SKM-1 (cell line): ENCODE data around the gene FAM3B.
A peak's percentile ranks its signal among the peaks of the same experiment; 100 is the strongest.
"Not testable (repeated sequence)": the region's sequence is repeated elsewhere in the genome, so short reads cannot be mapped to it uniquely, and the experiment has no call there.

Experiments used
- DNase-seq: peaks from one replicate; lab custom pipeline; 2025; ENCODE audit not compliant: unreplicated experiment; lab: John Stamatoyannopoulos, UW

The FAM3B gene

DNA sequence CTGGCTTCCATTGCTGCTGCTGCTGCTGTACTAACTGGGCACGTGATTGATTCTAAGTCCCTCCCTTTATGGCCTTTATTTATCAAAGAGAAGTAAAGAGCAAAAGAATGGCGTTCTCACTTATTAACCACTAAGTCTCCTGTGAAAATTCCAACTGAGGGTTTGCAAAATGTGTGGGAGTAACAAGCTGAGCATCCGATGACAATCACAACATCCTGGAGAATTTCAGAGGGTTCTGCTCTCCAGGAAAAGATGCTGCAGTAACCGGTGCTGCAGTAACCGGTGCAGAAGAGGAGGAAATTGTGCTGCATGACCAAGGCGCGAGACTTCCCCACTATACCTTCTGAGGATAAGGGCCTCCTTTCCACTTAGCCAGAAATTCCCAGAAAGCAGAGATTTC lies 32.5 kb downstream of the FAM3B start:
- DNase-seq: no peak

GRCh38 chr21:41349619-41350390 lies 33.2 kb downstream of the FAM3B start:
- DNase-seq: no peak

- DNase-seq: no peak
These were observed 34.0 kb downstream of the FAM3B start for GRCh38 chr21:41350436-41351155.

DNA sequence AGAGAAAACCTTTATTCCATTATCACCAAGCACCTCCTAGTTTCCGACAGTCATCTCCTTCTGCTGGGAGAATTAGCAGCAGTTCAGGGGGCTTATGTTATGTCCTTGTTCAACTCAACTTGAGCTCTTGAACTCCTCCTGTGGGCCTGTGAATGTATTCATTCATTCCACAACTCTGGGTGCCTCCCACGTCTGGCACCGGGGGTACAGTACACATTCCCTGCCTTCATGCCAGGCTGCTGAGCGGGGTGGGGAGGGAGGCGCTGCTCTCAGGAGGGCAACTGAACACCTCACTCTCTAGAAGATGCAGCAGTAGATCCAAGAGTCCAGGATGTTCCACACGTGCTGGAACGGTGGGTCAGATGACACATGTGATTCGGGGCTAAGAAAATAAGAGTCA lies 40.9 kb downstream of the FAM3B start:
- no peak for DNase-seq

- no peak for DNase-seq
These were observed 41.9 kb downstream of the FAM3B start for GRCh38 chr21:41358193-41359166.

DNA sequence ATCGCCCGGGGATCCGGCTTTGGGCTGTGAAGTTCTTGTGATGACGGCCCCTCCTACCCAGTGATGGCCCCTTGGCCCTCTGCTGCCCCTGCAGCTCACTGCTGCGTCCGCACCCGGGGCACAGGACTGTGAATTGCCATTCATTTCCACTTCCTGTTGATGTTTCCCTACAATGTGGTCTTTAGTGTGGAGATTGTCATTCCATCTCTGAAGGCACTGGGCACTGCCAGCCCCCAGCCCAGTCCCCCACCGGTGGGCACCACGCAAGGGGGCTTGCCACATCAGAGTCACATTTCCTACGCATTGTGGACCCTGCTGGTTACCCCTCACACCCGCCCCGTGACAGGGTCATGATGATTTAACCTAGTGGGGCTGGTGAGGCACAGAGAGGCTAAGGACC lies 42.7 kb downstream of the FAM3B start:
- DNase-seq: no peak

DNA sequence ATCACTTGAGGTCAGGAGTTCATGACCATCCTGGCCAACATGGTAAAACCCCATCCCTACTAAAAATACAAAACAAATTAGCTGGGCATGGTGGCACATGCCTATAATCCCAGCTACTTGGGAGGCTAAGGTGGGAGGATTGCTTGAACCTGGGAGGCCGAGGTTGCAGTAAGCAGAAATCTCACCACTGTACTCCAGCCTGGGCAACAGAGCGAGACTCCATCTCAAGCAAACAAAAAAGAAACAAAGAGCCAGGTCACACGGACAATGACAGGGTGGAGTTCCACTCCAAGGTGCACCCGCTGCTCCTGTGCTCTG lies 43.1 kb downstream of the FAM3B start:
- not testable (repeated sequence) for DNase-seq

- DNase-seq: no peak
These were observed 43.6 kb downstream of the FAM3B start for GRCh38 chr21:41360072-41360821.

GRCh38 chr21:41361053-41361785 lies 44.6 kb downstream of the FAM3B start:
- no peak for DNase-seq

GRCh38 chr21:41361786-41362604 lies 45.4 kb downstream of the FAM3B start, which contains the start of gene MX2:
Gene MX2 (plus strand): TSS chr21:41362027. CDS start chr21:41376907, 14,880 bp downstream.
- DNase-seq: peak; percentile 83

DNA sequence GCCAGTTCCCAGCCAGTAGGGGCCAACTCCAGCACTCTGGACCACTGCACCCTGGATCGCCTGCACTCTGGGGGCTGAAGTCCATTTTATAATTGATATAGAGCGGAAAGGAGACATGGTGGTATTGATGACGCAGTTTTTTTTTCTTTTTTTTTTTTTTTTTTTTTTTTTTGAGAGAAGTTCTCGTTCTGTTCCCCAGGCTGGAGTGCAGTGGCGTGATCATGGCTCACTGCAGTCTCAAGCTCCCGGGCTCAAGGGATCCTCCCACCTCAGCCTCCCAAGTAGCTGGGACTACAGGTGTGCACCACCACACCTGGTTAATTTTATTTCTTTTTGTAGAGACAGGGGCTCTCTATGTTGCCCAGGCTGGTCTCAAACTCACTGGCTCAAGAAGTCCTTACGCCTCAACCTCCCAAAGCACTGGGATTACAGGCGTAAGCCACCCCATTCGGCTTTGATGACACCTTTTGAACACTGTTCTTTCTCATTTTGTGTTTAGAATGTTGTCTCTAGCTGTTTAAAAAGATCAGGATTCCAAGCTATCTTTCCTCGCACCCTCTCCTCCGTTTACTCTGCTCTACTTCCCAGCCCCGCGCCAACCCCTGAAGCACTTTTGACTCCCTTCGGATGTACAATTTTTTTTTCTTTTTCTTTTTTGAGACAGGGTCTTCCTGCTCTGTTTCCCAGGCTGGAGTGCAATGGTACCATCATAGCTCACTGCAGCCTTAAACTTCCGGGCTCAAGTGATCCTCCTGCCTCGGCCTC lies 46.2 kb downstream of the FAM3B start:
- no peak for DNase-seq

GRCh38 chr21:41363370-41364270 lies 47.0 kb downstream of the FAM3B start:
- no peak for DNase-seq

- DNase-seq: no peak
These were observed 47.7 kb downstream of the FAM3B start for GRCh38 chr21:41364308-41364707.

GRCh38 chr21:41365377-41366107 lies 48.9 kb downstream of the FAM3B start:
- no peak for DNase-seq

DNA sequence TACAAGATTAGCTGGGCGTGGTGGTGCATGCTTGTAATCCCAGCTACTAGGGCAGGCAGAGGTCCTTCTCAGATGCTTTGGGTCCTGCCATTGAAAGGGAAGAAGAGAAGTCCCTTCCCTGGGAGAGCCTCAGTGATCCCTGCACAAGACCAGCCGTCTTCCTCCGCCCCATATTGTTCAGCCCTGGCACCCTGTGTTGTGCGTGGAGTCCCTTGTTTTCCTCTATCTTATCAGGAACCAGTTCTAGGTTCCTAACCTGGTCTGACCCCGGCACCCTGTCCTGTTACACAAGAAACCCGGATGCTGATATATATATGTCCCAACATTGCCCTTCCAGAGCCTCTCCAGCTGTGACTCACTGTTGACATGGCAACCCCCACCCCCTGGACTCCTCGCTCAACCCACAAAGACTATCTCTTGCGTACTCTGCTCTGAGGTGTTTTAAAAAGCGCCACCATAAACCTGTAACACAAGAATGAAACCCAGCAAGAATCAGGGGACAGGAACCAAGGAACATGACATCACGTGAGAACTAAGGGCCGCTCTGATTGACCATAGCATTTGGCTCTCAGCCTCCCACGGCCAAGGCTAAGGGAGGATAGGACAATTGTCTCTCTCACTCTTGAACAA lies 50.0 kb downstream of the FAM3B start:
- DNase-seq: peak; percentile 99

DNA sequence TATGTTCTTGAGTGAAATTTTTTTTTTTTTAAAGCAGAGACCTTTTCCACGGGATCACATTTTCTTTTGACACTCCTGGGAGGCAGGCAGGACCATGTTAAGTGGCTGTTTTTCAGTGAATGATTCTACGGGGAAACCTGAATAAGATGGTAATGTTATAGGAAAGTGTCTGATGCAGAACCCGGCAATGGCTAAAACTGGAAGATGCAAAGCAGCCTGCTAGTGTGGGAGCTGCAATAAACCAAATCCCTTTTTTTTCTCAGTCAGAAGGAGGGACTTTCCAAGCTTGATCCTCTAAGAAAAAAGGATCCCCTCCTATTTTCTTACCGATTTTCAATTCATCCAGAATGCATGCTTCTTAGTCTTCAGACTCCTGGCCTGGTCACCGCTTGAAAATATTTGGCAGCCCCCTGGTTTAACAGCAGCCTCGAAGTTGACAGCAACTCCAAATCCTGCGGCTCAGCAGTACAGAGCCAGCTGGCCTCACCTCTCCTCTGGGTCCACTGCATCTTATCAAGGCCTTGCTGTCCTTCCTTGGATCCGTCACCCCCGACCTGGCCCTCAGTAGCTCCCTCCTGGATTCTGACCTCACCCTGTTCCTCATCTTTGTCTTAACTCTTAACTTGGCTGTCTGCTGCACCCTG lies 50.8 kb downstream of the FAM3B start:
- no peak for DNase-seq
